HL-60/S4 treated with retinoic acid at 250 ng/mL for 4 days and 3 days (cell line): ENCODE data around the gene POU6F2.
"Not testable (repeated sequence)": the region's sequence is repeated elsewhere in the genome, so short reads cannot be mapped to it uniquely, and the experiment has no call there.

Experiments
- in situ Hi-C: fragments of 300-500 bp; cut with MboI; formaldehyde crosslinking; loops from 2 replicates; pipeline ENCODE4 v1.7.0; 2022; ENCODE audit warnings: low sequenced_read_pairs

The POU6F2 gene

DNA sequence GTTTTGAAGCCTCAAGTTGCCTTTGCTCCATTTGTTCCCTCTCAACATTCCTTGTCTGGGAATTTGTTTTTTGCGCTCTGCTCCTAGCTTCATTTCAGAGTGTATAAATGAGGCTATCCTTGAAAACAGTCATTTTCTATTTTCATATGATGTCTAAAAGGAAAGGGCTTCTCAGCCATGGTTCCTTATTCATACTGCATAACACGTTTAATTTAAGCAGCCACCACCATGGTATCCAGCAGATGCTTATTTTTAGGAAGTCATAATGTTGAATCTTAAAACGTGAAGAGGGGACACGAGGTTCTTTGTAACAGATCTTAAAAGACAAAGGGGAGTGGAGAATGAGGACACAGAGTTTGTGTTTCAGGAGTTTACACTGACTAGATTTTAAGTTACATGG lies 14.5 kb downstream of the POU6F2 start:
- in situ Hi-C loops, result no loop called here

DNA sequence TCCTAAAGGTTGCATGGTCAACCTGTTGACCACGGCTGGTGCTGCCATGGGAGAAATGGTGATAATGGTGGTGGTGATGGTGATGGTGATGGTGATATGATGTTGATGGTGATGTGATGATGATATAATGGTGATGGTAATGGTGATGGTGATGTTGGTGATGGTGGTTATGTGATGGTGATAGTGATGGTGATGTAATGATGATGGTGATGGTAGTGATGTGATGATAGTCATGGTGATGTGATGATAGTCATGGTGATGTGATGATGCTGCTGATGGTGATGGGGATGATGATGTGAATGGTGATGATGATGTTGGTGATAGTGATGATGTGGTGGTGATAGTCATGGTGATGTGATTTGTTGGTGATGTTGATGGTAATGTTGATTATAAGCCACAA lies 23.9 kb downstream of the POU6F2 start:
- in situ Hi-C loops, result no loop called here

DNA sequence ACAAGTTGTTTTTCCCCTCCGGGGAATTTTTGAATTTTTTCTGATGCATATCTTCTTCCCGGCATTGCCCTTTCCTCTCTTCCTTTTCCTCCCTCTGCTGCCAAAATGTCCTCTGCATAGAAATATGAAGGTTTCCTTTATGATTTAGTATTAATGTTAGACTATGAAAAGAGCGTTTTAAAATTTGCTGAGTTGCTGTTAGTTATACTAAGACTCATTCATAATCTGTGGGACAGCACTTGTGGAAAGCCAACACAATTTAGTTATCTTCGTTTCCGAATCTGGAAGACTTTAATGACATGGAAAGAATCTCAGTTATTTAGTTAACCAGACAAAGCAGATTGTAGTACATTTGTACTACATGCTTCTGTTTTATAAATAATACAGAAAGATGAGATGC lies 25.0 kb downstream of the POU6F2 start:
- in situ Hi-C loops, result no loop called here

DNA sequence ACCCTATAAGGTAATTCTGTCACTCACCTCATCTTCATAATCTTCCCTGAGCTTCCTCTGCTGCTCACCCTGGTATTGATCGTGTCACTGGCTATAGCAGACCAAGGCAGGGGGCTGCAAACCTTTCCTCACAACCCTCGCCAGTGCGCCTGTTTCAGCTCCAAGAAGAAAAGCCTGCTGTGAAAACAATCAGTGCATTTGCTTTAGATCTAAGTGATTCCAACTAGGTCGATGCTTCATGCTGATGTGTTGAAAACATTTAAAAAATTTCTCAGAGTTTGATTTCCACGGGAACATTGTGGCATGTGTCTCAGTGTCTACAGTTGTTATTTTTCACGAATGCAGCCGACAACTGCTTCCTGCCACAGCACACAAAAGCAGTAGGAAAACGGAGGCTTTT lies 27.3 kb downstream of the POU6F2 start:
- in situ Hi-C loops, result no loop called here

DNA sequence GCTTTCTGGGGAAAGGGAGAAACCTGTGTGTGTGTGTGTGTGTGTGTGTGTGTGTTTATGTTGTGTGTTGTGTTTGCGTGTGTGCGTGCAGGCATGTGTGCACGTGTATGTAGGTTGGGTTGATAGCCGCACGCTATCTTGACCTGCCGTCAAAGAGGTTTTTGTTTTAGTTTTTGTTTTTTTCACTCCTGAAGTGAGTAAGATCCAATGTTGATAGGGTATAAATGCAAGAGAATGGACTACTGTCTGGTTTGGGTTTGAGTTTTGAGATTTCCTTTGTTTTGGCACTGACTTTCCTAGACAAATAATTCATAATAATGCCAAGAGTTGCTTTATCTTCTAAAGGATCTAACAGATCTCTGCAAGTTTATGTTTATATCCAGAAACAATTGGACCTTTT lies 27.8 kb downstream of the POU6F2 start:
- in situ Hi-C loops, result no loop called here

DNA sequence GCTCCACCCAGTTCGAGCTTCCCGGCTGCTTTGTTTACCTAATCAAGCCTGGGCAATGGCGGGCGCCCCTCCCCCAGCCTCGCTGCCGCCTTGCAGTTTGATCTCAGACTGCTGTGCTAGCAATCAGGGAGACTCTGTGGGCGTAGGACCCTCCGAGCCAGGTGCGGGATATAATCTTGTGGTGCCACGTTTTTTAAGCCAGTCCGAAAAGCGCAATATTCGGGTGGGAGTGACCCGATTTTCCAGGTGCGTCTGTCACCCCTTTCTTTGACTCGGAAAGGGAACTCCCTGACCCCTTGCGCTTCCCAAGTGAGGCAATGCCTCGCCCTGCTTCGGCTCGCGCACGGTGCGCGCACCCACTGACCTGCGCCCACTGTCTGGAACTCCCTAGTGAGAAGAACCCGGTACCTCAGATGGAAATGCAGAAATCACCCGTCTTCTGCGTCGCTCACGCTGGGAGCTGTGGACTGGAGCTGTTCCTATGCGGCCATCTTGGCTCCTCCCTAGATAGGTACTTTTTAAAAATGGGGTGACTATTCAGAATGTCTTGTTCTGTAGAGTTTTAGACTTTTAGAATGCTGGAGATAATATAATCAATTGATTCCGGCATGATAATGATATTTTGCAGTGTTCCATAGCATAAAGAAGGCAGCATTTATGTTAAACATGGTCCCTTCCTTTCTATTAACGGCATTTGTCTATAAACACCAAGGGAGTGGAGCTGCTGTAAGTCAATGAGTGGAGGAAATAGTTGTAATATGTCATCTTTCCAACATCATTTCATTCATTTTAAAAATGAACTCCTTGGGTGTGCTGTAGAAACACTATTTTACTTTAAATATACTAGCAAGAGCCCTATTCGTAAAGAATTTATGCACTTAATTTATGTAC lies 35.6 kb downstream of the POU6F2 start:
- in situ Hi-C loops, result not testable (repeated sequence)

DNA sequence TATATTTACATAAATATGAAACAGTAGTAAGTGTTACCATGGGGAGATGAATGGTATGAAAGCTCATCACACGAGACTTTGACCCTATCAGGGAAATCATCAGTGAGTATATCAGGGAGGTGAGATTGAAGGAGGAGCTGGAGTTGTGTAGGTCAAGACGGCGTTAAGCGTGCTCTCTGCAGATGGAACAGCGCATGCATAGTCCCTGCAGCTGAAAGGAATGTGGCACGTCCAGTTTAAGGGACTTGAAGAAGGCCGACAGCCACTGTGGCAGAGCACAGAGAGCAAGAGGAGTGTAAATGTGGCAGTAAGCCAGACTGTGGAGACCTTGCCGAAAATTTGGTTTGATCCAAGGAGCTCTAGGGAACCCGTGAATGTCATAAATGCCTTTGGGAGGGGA lies 38.9 kb downstream of the POU6F2 start:
- in situ Hi-C loops, result no loop called here

DNA sequence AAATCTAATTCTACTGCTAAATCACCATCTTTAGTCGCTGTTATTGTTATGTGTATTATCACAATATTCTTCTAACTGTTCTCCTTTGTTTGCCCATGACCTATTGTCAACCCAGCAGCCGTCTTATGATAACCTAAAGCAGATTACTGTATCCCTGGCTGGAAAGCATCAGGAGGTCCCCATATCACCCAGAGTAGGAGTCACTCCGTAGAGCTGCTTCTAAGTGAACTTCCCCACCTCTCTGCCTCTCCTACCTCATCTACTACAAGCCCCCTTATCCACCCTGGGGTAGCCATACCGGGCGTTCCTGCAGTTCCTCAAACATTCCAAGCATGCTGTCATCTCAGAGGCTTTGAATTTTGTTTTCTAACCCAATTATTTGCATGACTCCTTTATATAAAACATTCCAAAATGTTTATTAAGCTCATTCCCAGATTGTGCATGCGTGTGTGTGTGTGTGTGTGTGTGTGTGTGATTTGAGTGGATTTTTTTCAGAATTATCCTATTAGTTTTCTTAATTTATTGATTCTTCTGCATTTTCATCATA lies 39.7 kb downstream of the POU6F2 start:
- in situ Hi-C loops, result no loop called here

DNA sequence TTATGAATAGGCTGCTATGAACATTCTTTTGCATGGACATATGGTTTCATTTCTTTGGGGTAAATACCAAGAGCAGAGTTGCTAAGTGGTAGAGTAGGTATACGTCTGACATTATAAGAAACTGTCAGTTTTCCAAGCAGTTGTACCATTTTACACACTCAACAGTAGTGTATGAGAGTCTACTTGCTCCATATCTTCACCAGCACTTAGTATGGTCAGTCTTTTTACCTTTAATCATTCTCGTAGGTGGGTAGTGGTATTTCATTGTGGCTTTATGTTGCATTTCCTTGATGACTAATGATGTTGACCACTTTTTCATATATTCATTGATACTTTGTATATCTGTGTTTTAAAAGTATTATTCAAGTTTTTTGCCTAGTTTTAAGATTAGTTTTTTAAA lies 45.1 kb downstream of the POU6F2 start:
- in situ Hi-C loops, result no loop called here

DNA sequence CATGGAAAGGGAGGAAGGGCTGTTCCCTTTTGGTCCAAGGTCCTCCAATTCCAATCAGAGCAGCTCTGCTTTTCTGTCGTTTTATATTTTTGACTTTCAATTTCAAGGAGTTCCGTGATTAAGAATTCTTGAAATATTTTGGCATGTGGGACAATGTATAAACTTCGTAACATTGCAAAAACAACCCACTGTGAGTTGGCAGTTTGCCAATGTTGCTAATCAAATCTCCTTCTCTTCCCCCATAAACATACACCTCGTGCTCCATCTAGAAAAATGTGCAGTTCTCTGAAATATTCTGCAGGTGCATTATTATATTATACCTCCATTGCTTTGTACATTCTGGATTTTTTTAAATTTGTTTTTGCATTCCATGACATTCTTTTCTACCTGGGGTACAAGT lies 49.8 kb downstream of the POU6F2 start:
- in situ Hi-C loops, result no loop called here

DNA sequence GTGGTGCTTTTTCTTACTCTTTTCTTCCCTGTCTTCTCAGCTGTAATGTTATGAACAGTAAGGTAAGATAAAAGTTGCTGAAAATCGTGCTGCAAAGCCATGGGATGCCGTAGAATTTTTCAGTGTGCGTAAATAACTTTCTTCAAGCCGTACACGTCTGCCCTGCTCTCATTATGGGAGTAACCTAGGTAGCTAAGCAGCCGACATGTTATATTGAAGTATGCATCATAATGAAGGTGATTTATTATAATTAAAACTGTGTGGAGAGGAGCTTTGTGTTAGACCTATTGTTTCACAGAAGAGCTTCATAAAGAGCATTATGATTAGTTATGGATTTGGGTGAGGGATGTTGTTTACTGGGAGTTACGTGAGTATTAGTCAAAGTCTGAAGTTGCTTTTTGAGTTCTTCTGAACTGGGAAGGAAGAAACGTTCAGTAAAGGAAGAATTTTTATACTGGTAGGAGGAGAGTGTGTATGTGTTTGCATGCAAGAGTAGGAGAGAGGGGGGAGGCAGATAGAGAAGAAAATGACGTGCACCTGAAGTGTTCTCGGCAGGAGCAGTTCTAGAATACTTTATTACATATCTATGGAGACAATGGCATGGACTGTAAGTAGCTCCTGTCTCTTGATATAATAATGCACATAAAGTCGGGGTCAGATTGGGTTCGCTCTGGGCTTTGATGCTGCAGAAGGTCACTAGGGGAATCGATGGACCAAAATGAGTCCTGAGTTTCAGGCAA lies 56.3 kb downstream of the POU6F2 start:
- in situ Hi-C loops, result no loop called here

DNA sequence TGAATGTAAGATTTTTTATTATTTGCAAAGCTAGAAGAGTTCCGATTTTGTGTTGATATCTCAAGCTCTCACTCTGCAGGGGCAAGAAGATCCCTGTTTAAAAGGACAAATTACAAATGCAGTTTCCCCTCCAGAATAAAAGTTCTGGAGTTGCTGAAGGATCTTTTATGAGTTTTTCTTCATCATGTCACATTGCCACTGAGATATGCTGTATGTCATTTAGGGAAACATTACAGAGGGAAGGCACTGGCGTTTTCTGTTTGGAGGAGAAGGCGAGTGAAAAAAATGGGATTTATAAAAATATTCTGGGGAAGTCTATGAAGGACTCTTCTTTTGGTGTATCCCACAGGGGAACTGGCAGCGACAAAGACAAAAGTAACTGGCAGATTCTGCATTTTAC lies 57.4 kb downstream of the POU6F2 start:
- in situ Hi-C loops, result no loop called here

DNA sequence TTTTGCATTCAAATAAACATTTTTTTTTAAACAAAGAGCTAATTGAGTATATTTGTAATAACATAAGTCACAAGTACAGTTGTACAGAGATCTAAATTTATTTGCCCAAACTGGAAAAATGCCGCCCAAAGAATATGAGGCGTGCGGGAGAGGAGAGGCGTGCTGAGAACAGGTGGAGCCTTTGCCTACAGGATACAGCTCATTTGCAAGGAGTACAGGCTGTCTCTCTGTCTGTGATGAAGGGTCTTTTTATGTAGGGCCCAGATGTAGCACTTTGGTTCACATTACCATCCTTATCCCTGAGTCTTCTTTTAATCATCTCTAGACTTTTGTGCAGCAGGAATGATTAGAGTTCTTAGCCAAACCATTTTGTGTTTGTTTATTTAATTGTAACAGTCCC lies 58.2 kb downstream of the POU6F2 start:
- in situ Hi-C loops, result no loop called here

DNA sequence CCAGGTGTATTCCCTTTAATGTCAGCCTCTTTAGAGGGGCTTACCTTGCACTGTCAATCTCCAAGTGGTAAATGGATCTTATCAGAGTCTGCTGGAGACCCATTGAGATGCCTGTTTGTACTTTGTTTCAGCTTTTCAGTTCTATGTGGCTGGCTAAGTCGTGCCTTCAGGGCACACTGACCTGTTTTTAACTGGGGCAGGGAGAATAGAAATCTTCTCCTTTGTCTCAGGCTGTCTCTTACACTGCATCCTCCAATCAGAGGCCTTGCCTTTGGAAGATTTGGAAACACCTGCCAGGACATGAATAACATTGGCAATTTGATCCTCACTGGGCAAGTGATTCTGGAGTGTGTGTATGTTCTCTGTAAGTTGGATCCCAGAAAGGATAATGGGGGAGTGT lies 65.0 kb downstream of the POU6F2 start:
- in situ Hi-C loops, result no loop called here

DNA sequence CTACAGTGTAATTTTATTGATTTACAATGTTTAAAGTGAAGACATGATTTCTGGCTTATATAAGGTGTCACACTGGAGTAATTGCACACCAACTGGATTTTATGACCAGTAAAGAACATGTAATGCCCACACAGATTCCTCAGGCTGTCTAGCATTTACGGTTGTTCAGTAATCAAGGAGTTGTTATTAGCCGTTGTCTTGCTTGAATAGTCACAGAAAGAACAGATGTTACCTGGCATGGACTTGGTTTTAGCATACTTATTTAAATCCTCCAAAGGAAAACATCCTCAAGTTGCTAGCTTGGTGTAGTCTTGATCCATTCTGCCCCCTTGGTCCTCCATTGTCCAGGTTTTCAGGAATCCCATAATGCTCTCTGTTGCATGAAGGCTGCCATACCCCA lies 65.8 kb downstream of the POU6F2 start:
- in situ Hi-C loops, result no loop called here

DNA sequence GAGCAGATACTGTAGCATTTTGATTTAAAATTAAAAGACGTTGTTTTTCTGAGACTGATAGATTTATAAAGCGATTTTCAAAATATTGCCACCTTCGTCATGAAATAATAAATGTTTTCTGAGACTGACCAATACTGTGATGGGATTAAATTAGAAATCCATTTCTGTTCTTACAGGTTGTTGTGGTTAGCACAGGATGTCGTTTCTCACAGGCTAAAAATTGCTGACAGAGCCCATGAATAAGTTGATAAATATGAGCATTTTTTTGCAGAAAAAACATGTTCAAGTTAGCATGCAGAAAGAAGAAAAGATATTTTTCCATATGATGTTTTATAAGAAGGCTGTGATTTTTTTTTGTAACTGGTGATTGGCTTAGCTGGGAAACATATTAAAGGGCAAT lies 66.8 kb downstream of the POU6F2 start:
- in situ Hi-C loops, result no loop called here

DNA sequence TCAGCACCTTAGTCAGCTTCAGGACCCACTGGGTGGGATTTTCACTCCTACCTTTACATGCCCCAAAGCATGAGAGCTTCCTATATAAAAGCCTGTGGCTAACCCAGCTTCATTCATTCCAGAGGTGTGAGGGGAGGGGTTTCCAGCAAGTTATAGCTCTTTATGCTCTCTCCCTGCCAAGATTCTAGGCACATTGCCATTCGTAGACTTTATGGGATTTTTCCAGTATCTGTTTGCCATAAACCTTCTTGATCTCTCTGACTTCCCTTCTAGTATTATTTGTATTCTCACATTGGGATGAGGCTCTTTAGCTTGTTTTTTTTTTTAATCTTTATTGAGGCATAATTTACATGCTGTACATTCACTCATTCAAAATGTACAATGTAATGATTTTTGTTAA lies 67.5 kb downstream of the POU6F2 start:
- in situ Hi-C loops, result no loop called here

DNA sequence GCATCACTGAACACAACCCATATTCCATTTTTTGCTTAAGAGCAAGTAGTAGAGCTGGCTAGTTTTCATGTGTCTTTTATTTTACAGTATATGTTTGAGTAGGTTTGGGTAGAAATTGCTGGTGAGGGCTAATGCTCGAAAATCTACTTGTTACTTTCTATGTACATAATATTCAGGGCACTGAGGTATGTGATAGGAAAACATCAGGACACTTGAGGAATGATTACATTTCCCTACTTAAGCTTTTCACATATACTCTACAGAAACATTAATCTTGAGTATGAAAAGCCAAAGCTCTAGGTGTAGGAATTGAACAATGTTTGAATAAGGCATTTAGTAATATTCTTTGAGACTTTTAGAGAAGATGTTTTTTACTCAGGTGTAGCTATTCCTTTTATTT lies 73.6 kb downstream of the POU6F2 start:
- in situ Hi-C loops, result no loop called here

DNA sequence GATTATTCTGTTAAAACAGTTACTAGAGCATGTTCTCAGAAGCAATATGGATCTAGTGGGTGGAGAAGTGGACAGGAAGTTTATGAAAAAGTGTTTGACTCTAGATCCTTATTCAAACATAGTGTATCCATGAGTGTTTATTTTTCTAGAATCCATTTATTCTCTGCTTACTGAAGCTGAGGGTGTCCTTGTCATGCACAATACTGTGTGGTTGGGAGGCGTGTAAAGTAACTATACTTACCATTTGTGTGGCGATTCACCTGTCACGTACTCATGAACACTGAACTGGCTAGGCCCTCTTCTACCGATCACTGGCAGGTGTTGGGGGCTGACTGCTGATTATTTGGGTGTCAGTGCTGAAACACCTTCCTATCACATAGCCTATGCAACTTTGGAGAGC lies 74.0 kb downstream of the POU6F2 start:
- in situ Hi-C loops, result no loop called here

DNA sequence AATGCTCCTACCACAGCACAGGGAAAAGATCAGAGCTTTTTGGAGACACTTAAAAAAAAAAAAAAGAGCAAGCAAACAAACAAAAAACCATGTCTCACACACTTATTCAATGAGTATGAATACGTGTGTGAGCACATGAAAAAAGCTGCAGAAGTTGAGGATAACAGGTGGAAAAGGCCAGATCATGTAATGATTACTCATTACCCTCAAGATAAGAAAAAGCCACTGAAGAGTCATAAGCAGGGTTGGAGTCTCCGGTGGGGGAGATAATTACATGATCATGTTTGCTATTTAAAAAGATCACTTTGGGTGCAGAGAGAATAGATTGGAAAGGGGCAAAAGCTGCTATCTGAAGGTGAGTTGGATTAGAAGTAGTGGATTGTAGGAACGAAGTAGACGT lies 77.0 kb downstream of the POU6F2 start:
- in situ Hi-C loops, result no loop called here

DNA sequence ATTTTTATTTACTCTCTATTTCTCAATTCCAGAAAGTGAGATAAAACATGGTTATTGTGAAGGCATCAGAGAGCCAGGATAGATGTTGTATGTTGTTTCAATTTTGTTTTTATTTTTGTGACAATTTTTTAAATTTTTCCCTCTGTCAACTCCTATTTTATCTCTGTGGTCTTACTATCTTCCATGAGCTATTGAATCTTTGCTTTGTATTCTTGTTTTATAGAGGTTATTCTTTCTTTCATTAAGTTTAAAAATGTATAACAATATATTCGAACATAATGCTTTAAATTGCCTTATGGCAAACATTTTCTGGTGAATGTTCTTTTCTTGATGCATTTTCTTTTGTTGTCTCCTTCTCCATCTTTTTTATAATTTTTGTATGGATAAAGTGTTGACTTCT lies 78.4 kb downstream of the POU6F2 start:
- in situ Hi-C loops, result no loop called here

DNA sequence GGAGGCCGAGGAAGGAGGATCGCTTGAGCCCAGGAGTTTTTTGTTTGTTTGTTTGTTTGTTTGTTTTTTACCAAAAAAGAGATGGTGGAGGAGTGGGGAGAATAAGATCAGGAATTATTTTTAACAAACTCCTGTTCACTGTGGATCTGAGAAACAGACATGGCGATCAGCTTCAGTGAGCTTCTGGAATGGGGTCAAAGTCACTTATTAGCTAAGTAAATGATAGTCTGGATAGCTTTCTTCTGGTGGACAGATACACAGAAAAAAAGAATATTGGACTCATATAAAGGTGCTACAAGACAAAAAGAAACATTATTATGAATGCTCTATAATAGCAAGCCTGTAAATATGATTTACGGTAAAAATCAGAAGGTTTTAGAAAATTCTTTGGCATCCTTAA lies 85.1 kb downstream of the POU6F2 start:
- in situ Hi-C loops, result no loop called here
